HUES48 (cell line): ENCODE measurements around the gene VTI1A.
A peak's percentile ranks its signal among the peaks of the same experiment; 100 is the strongest.
"Not testable (repeated sequence)": the region's sequence is repeated elsewhere in the genome, so short reads cannot be mapped to it uniquely, and the experiment has no call there.

Source experiments
- H3K27ac ChIP-seq: one replicate; pipeline ENCODE4 v1.7.0; 2013; ENCODE audit warnings: low read depth, low read length, inconsistent platforms
- H3K27me3 ChIP-seq: 2 replicates; pipeline ENCODE4 v1.6.1; 2013; ENCODE audit warnings: mild to moderate bottlenecking, low read length; ENCODE audit not compliant: control insufficient read depth, insufficient read depth
- H3K36me3 ChIP-seq: 2 replicates; pipeline ENCODE4 v1.6.1; 2013; ENCODE audit warnings: low read length; ENCODE audit not compliant: control insufficient read depth, insufficient read depth
- H3K4me1 ChIP-seq: 2 replicates; pipeline ENCODE4 v1.6.1; 2013; ENCODE audit warnings: mild to moderate bottlenecking, low read length; ENCODE audit not compliant: control insufficient read depth, insufficient read depth
- H3K4me3 ChIP-seq: 2 replicates; pipeline ENCODE4 v1.5.1; 2013; ENCODE audit warnings: mild to moderate bottlenecking, low read depth, low read length
- H3K9ac ChIP-seq: 2 replicates; pipeline ENCODE4 v1.6.1; 2013; ENCODE audit warnings: mild to moderate bottlenecking, low read depth, low read length, moderate library complexity
- H3K9me3 ChIP-seq: 2 replicates; pipeline ENCODE4 v1.6.1; 2013; ENCODE audit warnings: low read length; ENCODE audit not compliant: control insufficient read depth, insufficient read depth

Gene VTI1A

GRCh38 chr10:112526139-112526538 is 79.1 kb downstream of the VTI1A start:
- peaks cover 28% of the 10 kb centered on the region for H3K4me1 ChIP-seq
- H3K36me3 ChIP-seq = no peaks in the 10 kb centered on the region
- H3K9ac ChIP-seq = no peak overlapping the region
- no peak overlapping the region for H3K27ac ChIP-seq
- no peaks in the 10 kb centered on the region for H3K9me3 ChIP-seq
- no peaks in the 10 kb centered on the region for H3K27me3 ChIP-seq
- H3K4me3 ChIP-seq = no peak overlapping the region

- no peaks in the 10 kb centered on the region for H3K36me3 ChIP-seq
- H3K9me3 ChIP-seq = no peaks in the 10 kb centered on the region
- no peak overlapping the region for H3K9ac ChIP-seq
- H3K4me3 ChIP-seq = peak overlapping the region; percentile 21; the same call in 1 of the 2 replicates
- H3K27me3 ChIP-seq = no peaks in the 10 kb centered on the region
- H3K4me1 ChIP-seq = peaks cover 28% of the 10 kb centered on the region
- H3K27ac ChIP-seq = peak overlapping the region; percentile 21
Measured at GRCh38 chr10:112526906-112527305, 79.9 kb downstream of the VTI1A start.

- Histone ChIP-seq H3K9me3 (no peaks in the 10 kb centered on the region), H3K27me3 (no peaks in the 10 kb centered on the region), H3K27ac (no peak overlapping the region), H3K4me3 (no peak overlapping the region), H3K9ac (no peak overlapping the region), H3K36me3 (no peaks in the 10 kb centered on the region), H3K4me1 (peaks cover 28% of the 10 kb centered on the region)
Measured at GRCh38 chr10:112528235-112528634, 81.2 kb downstream of the VTI1A start.

GRCh38 chr10:112531421-112531820 is 84.4 kb downstream of the VTI1A start:
- Histone ChIP-seq H3K36me3 (no peaks in the 10 kb centered on the region), H3K4me1 (peaks cover 10% of the 10 kb centered on the region), H3K27me3 (no peaks in the 10 kb centered on the region), H3K9me3 (no peaks in the 10 kb centered on the region), H3K4me3 (no peak overlapping the region), H3K27ac (no peak overlapping the region), H3K9ac (no peak overlapping the region)

GRCh38 chr10:112532189-112532588 is 85.2 kb downstream of the VTI1A start:
- H3K36me3 ChIP-seq = no peaks in the 10 kb centered on the region
- H3K27me3 ChIP-seq = no peaks in the 10 kb centered on the region
- H3K4me1 ChIP-seq = peaks cover 3% of the 10 kb centered on the region
- no peak overlapping the region for H3K27ac ChIP-seq
- no peaks in the 10 kb centered on the region for H3K9me3 ChIP-seq
- H3K4me3 ChIP-seq = no peak overlapping the region
- H3K9ac ChIP-seq = no peak overlapping the region

GRCh38 chr10:112532956-112533355 is 85.9 kb downstream of the VTI1A start:
- Histone ChIP-seq H3K27me3 (no peaks in the 10 kb centered on the region), H3K27ac (no peak overlapping the region), H3K9ac (no peak overlapping the region), H3K4me1 (no peaks in the 10 kb centered on the region), H3K9me3 (no peaks in the 10 kb centered on the region), H3K36me3 (no peaks in the 10 kb centered on the region), H3K4me3 (no peak overlapping the region)

GRCh38 chr10:112533916-112534315 is 86.9 kb downstream of the VTI1A start:
- H3K9ac ChIP-seq = no peak overlapping the region
- 0 out of 2 replicates have a peak, but pooled peaks cover 4% of the 10 kb centered on the region for H3K36me3 ChIP-seq
- no peak overlapping the region for H3K4me3 ChIP-seq
- no peaks in the 10 kb centered on the region for H3K27me3 ChIP-seq
- no peak overlapping the region for H3K27ac ChIP-seq
- H3K9me3 ChIP-seq = no peaks in the 10 kb centered on the region
- no peaks in the 10 kb centered on the region for H3K4me1 ChIP-seq

GRCh38 chr10:112535531-112535951 is 88.5 kb downstream of the VTI1A start:
- no peaks in the 10 kb centered on the region for H3K9me3 ChIP-seq
- no peaks in the 10 kb centered on the region for H3K4me1 ChIP-seq
- 0 out of 2 replicates have a peak, but pooled peaks cover 4% of the 10 kb centered on the region for H3K36me3 ChIP-seq
- no peaks in the 10 kb centered on the region for H3K27me3 ChIP-seq
- H3K9ac ChIP-seq = no peak overlapping the region
- no peak overlapping the region for H3K4me3 ChIP-seq
- no peak overlapping the region for H3K27ac ChIP-seq

- Histone ChIP-seq H3K9ac (no peak overlapping the region), H3K27ac (no peak overlapping the region), H3K36me3 (0 out of 2 replicates have a peak, but pooled peaks cover 4% of the 10 kb centered on the region), H3K9me3 (no peaks in the 10 kb centered on the region), H3K27me3 (no peaks in the 10 kb centered on the region), H3K4me3 (no peak overlapping the region), H3K4me1 (no peaks in the 10 kb centered on the region)
Measured at GRCh38 chr10:112536663-112537062, 89.6 kb downstream of the VTI1A start.

- 0 out of 2 replicates have a peak, but pooled peaks cover 4% of the 10 kb centered on the region for H3K36me3 ChIP-seq
- no peak overlapping the region for H3K27ac ChIP-seq
- no peaks in the 10 kb centered on the region for H3K4me1 ChIP-seq
- no peaks in the 10 kb centered on the region for H3K9me3 ChIP-seq
- no peak overlapping the region for H3K4me3 ChIP-seq
- no peak overlapping the region for H3K9ac ChIP-seq
- no peaks in the 10 kb centered on the region for H3K27me3 ChIP-seq
Measured at GRCh38 chr10:112538168-112538567, 91.2 kb downstream of the VTI1A start.

GRCh38 chr10:112539340-112539739 is 92.3 kb downstream of the VTI1A start:
- Histone ChIP-seq H3K27me3 (no peaks in the 10 kb centered on the region), H3K9me3 (no peaks in the 10 kb centered on the region), H3K4me3 (no peak overlapping the region), H3K4me1 (no peaks in the 10 kb centered on the region), H3K36me3 (0 out of 2 replicates have a peak, but pooled peaks cover 4% of the 10 kb centered on the region), H3K9ac (no peak overlapping the region), H3K27ac (no peak overlapping the region)

- not testable (repeated sequence) for H3K27ac ChIP-seq, H3K4me3 ChIP-seq, H3K9ac ChIP-seq, H3K4me1 ChIP-seq, H3K27me3 ChIP-seq, H3K36me3 ChIP-seq, H3K9me3 ChIP-seq
Measured at GRCh38 chr10:112542823-112543222, 95.8 kb downstream of the VTI1A start.
